Loucy (cell line): ENCODE results near the gene TMEM87A.

Experiments used
- H2AFZ ChIP-seq: fragments of 200-600 bp; sonication (generic); 2 replicates; pipeline ENCODE4 v1.6.0; 2016; ENCODE audit warnings: antibody characterized with exemption, mild to moderate bottlenecking, low read length, moderate library complexity
- H3F3A ChIP-seq: fragments of 200-600 bp; 2 replicates; pipeline ENCODE4 v1.6.0; 2016; ENCODE audit warnings: antibody characterized with exemption, low read depth, mild to moderate bottlenecking
- H3K27me3 ChIP-seq: fragments of 200-600 bp; sonication (generic); 2 replicates; pipeline ENCODE4 v1.6.1; 2014; ENCODE audit warnings: low read length, mild to moderate bottlenecking; ENCODE audit not compliant: insufficient read depth, poor library complexity, severe bottlenecking
- H3K36me3 ChIP-seq: fragments of 200-600 bp; sonication (generic); 2 replicates; pipeline ENCODE4 v1.6.1; 2016; ENCODE audit warnings: low read length; ENCODE audit not compliant: insufficient read depth
- H3K4me1 ChIP-seq: fragments of 200-600 bp; sonication (generic); 2 replicates; pipeline ENCODE4 v1.5.1; 2014; ENCODE audit warnings: low read length, mild to moderate bottlenecking; ENCODE audit not compliant: insufficient read depth, poor library complexity, severe bottlenecking
- H3K4me2 ChIP-seq: fragments of 200-600 bp; sonication (generic); 2 replicates; pipeline ENCODE4 v1.6.0; 2014; ENCODE audit warnings: antibody characterized with exemption, low read length, low read depth, mild to moderate bottlenecking; ENCODE audit not compliant: poor library complexity, severe bottlenecking
- H3K4me3 ChIP-seq: fragments of 200-600 bp; sonication (generic); 2 replicates; pipeline ENCODE4 v1.5.1; 2014; ENCODE audit warnings: low read length, mild to moderate bottlenecking, mixed read lengths; ENCODE audit not compliant: poor library complexity, severe bottlenecking
- H3K79me2 ChIP-seq: fragments of 200-600 bp; sonication (generic); 2 replicates; pipeline ENCODE4 v1.6.1; 2014; ENCODE audit warnings: low read length; ENCODE audit not compliant: insufficient read depth
- H3K9ac ChIP-seq: fragments of 200-600 bp; sonication (generic); 2 replicates; pipeline ENCODE4 v1.6.0; 2014; ENCODE audit warnings: mild to moderate bottlenecking, low read depth, low read length, moderate library complexity; ENCODE audit not compliant: poor library complexity, severe bottlenecking
- H3K9me2 ChIP-seq: fragments of 200-600 bp; sonication (generic); replicated peaks from 2 replicates; pipeline ENCODE4 v1.6.1; 2016; ENCODE audit warnings: low read depth, low read length, mixed read lengths
- H3K9me3 ChIP-seq: fragments of 200-600 bp; sonication (generic); 2 replicates; pipeline ENCODE4 v1.6.1; 2014; ENCODE audit warnings: mild to moderate bottlenecking, antibody characterized with exemption, low read length, low read depth; ENCODE audit not compliant: insufficient read depth
- H4K20me1 ChIP-seq: fragments of 200-600 bp; sonication (generic); 2 replicates; pipeline ENCODE4 v1.6.0; 2014; ENCODE audit warnings: antibody characterized with exemption, low read length, mild to moderate bottlenecking; ENCODE audit not compliant: insufficient read depth, poor library complexity, severe bottlenecking
- EZH2phosphoT487 ChIP-seq: fragments of 200-600 bp; IDR thresholded peaks from 2 replicates; pipeline ENCODE4 v1.6.1; 2018; ENCODE audit warnings: antibody characterized with exemption, mild to moderate bottlenecking, moderate library complexity, borderline replicate concordance
- TF ChIP-seq, protein P1 (sequence below): fragments of 200-600 bp; sonication (generic); conservative IDR thresholded peaks from 2 replicates; pipeline ENCODE4 v1.5.1; 2014; ENCODE audit warnings: mild to moderate bottlenecking, antibody characterized with exemption, low read length

TMEM87A gene

GRCh38 chr15:42284551-42284950 lies 11.3 kb upstream of the TMEM87A start:
- Histone ChIP-seq H3F3A (no peaks in the 10 kb centered on the region), H2AFZ (no peak overlapping the region)

GRCh38 chr15:42283671-42284070 lies 10.4 kb upstream of the TMEM87A start:
- no peak overlapping the region for H3K4me2 ChIP-seq
- no peak overlapping the region for H2AFZ ChIP-seq
- no peaks in the 10 kb centered on the region for H4K20me1 ChIP-seq
- no peak overlapping the region for H3K9ac ChIP-seq
- TF ChIP-seq, protein P1, sequence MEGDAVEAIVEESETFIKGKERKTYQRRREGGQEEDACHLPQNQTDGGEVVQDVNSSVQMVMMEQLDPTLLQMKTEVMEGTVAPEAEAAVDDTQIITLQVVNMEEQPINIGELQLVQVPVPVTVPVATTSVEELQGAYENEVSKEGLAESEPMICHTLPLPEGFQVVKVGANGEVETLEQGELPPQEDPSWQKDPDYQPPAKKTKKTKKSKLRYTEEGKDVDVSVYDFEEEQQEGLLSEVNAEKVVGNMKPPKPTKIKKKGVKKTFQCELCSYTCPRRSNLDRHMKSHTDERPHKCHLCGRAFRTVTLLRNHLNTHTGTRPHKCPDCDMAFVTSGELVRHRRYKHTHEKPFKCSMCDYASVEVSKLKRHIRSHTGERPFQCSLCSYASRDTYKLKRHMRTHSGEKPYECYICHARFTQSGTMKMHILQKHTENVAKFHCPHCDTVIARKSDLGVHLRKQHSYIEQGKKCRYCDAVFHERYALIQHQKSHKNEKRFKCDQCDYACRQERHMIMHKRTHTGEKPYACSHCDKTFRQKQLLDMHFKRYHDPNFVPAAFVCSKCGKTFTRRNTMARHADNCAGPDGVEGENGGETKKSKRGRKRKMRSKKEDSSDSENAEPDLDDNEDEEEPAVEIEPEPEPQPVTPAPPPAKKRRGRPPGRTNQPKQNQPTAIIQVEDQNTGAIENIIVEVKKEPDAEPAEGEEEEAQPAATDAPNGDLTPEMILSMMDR = no peak
- no peak for TF ChIP-seq EZH2phosphoT487
- H3K79me2 ChIP-seq = no peaks in the 10 kb centered on the region
- no peaks in the 10 kb centered on the region for H3K9me2 ChIP-seq
- no peaks in the 10 kb centered on the region for H3K9me3 ChIP-seq
- H3K36me3 ChIP-seq = no peaks in the 10 kb centered on the region
- no peaks in the 10 kb centered on the region for H3K4me1 ChIP-seq
- no peaks in the 10 kb centered on the region for H3K27me3 ChIP-seq
- no peak overlapping the region for H3K4me3 ChIP-seq
- H3F3A ChIP-seq = no peaks in the 10 kb centered on the region

More at GRCh38 chr15:42284551-42284950, 11.3 kb upstream of the TMEM87A start:
- Histone ChIP-seq H4K20me1 (no peaks in the 10 kb centered on the region), H3K9me2 (no peaks in the 10 kb centered on the region), H3K27me3 (no peaks in the 10 kb centered on the region), H3K4me1 (no peaks in the 10 kb centered on the region), H3K79me2 (no peaks in the 10 kb centered on the region), H3K4me3 (no peak overlapping the region), H3K4me2 (no peak overlapping the region), H3K9ac (no peak overlapping the region), H3K36me3 (no peaks in the 10 kb centered on the region), H3K9me3 (no peaks in the 10 kb centered on the region)
- TF ChIP-seq EZH2phosphoT487 = no peak
- TF ChIP-seq, protein P1 = no peak

DNA sequence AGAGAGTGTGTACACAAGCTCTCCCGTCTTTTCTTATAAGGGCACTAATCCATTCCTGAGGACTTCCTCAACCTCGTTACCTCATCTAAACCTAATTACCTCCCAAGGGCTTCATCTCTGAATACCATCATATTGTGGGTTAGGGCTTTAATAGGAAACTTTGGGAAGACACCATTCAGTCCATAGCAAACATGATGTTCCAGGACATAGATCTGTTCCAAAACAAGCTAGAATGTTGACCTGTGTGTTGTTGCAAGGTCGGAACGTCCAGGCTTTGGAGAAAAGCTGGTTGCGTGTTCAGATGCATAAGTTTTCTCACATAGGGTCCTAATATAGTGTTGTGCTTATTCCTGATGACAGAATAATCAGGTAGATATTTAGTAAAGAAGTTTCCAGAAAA lies 9.7 kb upstream of the TMEM87A start:
- Histone ChIP-seq H3F3A (no peaks in the 10 kb centered on the region), H3K79me2 (no peaks in the 10 kb centered on the region), H3K9me2 (no peaks in the 10 kb centered on the region), H4K20me1 (no peaks in the 10 kb centered on the region), H3K9me3 (no peaks in the 10 kb centered on the region), H3K36me3 (no peaks in the 10 kb centered on the region), H3K9ac (no peak overlapping the region), H3K27me3 (no peaks in the 10 kb centered on the region), H3K4me2 (no peak overlapping the region), H3K4me3 (no peak overlapping the region), H3K4me1 (no peaks in the 10 kb centered on the region), H2AFZ (no peak overlapping the region)
- TF ChIP-seq, protein P1 = no peak
- TF ChIP-seq EZH2phosphoT487 = no peak
